GM12878 (cell line): ENCODE data around the gene KDM5D. TPM values are rescaled to one million over a fixed set of nuclear protein-coding genes. Genes with fewer than 3 reads are reported as not detected.

ENCODE experiments used
- ATAC-seq: fragments of 200-7000 bp; cut with Tn5 transposase; 3 replicates; pipeline ENCODE4 v1.9.1; 2020; ENCODE audit warnings: mild to moderate bottlenecking, moderate library complexity
- BruUV-seq: library from RNA; stranded (reverse); fragments of 400-500 nt; replicated peaks from 2 replicates; lab custom pipeline; 2021; lab: Mats Ljungman, UMichigan
- CTCF ChIA-PET: fragments of 300-600 bp; sonication (Branson Sonifier 250); formaldehyde crosslinking; extraction: SDS; loops from one replicate; lab custom pipeline; 2021; ENCODE audit warnings: inconsistent platforms; lab: Yijun Ruan, JAX
- POLR2A ChIA-PET: fragments of 350-600 bp; formaldehyde crosslinking; extraction: SDS; loops from one replicate; lab custom pipeline; 2021; ENCODE audit warnings: inconsistent platforms; lab: Charles Lee
- RAD21 ChIA-PET: fragments of 300-600 bp; sonication (Branson Sonifier 250); formaldehyde crosslinking; loops from one replicate; lab custom pipeline; 2023; ENCODE audit warnings: antibody characterized with exemption; ENCODE audit not compliant: unreplicated experiment; lab: Charles Lee
- SMC1A ChIA-PET: fragments of 300-600 bp; sonication (Branson Sonifier 250); formaldehyde crosslinking; loops from one replicate; lab custom pipeline; 2023; ENCODE audit not compliant: unreplicated experiment, uncharacterized antibody; lab: Charles Lee
- DNase-seq: peaks from one replicate; pipeline ENCODE4 v3.0.0-alpha.2; 2011; ENCODE audit warnings: low read depth, low spot score
- FAIRE-seq: peaks from 3 replicates; lab custom pipeline; 2011; peaks lifted over from hg19 to GRCh38; lab: Jason Lieb, UNC
- H2AFZ ChIP-seq: 2 replicates; pipeline ENCODE4 v1.6.0; 2011; ENCODE audit warnings: low read depth, low read length, control low read depth; ENCODE audit not compliant: control insufficient read depth
- H3K27ac ChIP-seq: 2 replicates; pipeline ENCODE4 v1.5.1; 2011; ENCODE audit warnings: control low read depth; ENCODE audit not compliant: control insufficient read depth, insufficient read depth
- H3K27me3 ChIP-seq, 2 experiments: replicated peaks in 1 of 2; 2 replicates each; pipeline versions ENCODE4 v1.6.0 to v1.6.1; 2011; ENCODE audit warnings: low read length in 1 of 2; ENCODE audit not compliant: control insufficient read depth in 2 of 2, insufficient read depth in 2 of 2
- H3K36me3 ChIP-seq, 2 experiments: 2 replicates each; pipeline ENCODE4 v1.5.1; 2011; ENCODE audit warnings: low read length in 1 of 2; ENCODE audit not compliant: control insufficient read depth in 2 of 2, insufficient read depth in 2 of 2
- H3K4me1 ChIP-seq: 2 replicates; pipeline ENCODE4 v1.6.1; 2011; ENCODE audit warnings: mild to moderate bottlenecking, low read length, moderate library complexity, mixed read lengths; ENCODE audit not compliant: control insufficient read depth, insufficient read depth
- H3K4me2 ChIP-seq: 2 replicates; pipeline ENCODE4 v1.6.0; 2011; ENCODE audit warnings: control low read depth; ENCODE audit not compliant: control insufficient read depth, insufficient read depth
- H3K4me3 ChIP-seq: fragments of 200-600 bp; sonication (generic); 2 replicates; pipeline ENCODE4 v1.5.1; 2016
- H3K79me2 ChIP-seq: 2 replicates; pipeline ENCODE4 v1.6.0; 2011; ENCODE audit warnings: low read length; ENCODE audit not compliant: control insufficient read depth, insufficient read depth
- H3K9ac ChIP-seq: 2 replicates; pipeline ENCODE4 v1.8.0; 2011; ENCODE audit warnings: low read length, control low read depth, mixed read lengths; ENCODE audit not compliant: control insufficient read depth, insufficient read depth
- H3K9me3 ChIP-seq: replicated peaks from 3 replicates; pipeline ENCODE4 v1.5.1; 2011; ENCODE audit warnings: mild to moderate bottlenecking, low read length; ENCODE audit not compliant: control insufficient read depth, insufficient read depth
- H4K20me1 ChIP-seq: 2 replicates; pipeline ENCODE4 v1.6.0; 2011; ENCODE audit not compliant: control insufficient read depth, insufficient read depth
- BRCA1 ChIP-seq: IDR thresholded peaks from 2 replicates; pipeline ENCODE4 v1.6.1; 2011; ENCODE audit warnings: low read depth, low read length, improper control_type of control experiment
- CUX1 ChIP-seq: IDR thresholded peaks from 2 replicates; pipeline ENCODE4 v1.6.1; 2012; ENCODE audit warnings: improper control_type of control experiment, low read depth, low read length; ENCODE audit not compliant: insufficient replicate concordance
- HDAC2 ChIP-seq: fragments of 200-600 bp; sonication (generic); IDR thresholded peaks from 2 replicates; pipeline ENCODE4 v1.6.1; 2017
- HSF1 ChIP-seq: fragments of 150-350 bp; IDR thresholded peaks from 2 replicates; pipeline ENCODE4 v1.6.1; 2014; ENCODE audit warnings: mild to moderate bottlenecking, low read depth, low read length
- IRF3 ChIP-seq: fragments of 450-650 bp; IDR thresholded peaks from 2 replicates; pipeline ENCODE4 v1.6.1; 2014; ENCODE audit warnings: mild to moderate bottlenecking
- MYC ChIP-seq: IDR thresholded peaks from 2 replicates; pipeline ENCODE4 v1.6.1; 2011; ENCODE audit warnings: mild to moderate bottlenecking, low read length, moderate library complexity, inconsistent platforms; ENCODE audit not compliant: insufficient read depth, insufficient replicate concordance, insufficient read length, severe bottlenecking
- NR2F1 ChIP-seq: fragments of 450-650 bp; conservative IDR thresholded peaks from 2 replicates; pipeline ENCODE4 v1.6.1; 2017; ENCODE audit warnings: mild to moderate bottlenecking
- POLR2AphosphoS5 ChIP-seq: IDR thresholded peaks from 2 replicates; pipeline ENCODE4 v1.6.1; 2011; ENCODE audit warnings: mild to moderate bottlenecking, low read length, inconsistent platforms
- RELA ChIP-seq: fragments of 450-650 bp; IDR thresholded peaks from 2 replicates; pipeline ENCODE4 v1.8.0; 2014; ENCODE audit warnings: borderline replicate concordance; ENCODE audit not compliant: partially characterized antibody
- RELB ChIP-seq: fragments of 450-650 bp; IDR thresholded peaks from 2 replicates; pipeline ENCODE4 v1.6.1; 2017; ENCODE audit warnings: low read depth, mild to moderate bottlenecking, moderate library complexity
- ZSCAN29 ChIP-seq: fragments of 450-650 bp; IDR thresholded peaks from 2 replicates; pipeline ENCODE4 v1.6.1; 2017; ENCODE audit warnings: mild to moderate bottlenecking, moderate library complexity
- ZZZ3 ChIP-seq: IDR thresholded peaks from 2 replicates; pipeline ENCODE4 v1.6.1; 2011; ENCODE audit warnings: low read depth; ENCODE audit not compliant: control insufficient read depth, insufficient read length
- WGBS: methylation state at CpG from one replicate; pipeline ENCODE4 v1.1.6; 2016; ENCODE audit warnings: low lambda C conversion rate; ENCODE audit not compliant: insufficient replicate concordance, insufficient coverage; ENCODE audit errors: missing lambda C conversion rate; 5-methylcytosine and 5-hydroxymethylcytosine counted together
- in situ Hi-C: fragments of 300-500 bp; cut with MboI; formaldehyde crosslinking; loops from 9 replicates; pipeline ENCODE4 v1.14.3; 2018; ENCODE audit warnings: mixed read lengths
- intact Hi-C: fragments of 100-400 bp; cut with micrococcal nuclease; formaldehyde crosslinking; loops from one replicate; pipeline ENCODE4 v1.14.2; 2022; ENCODE audit not compliant: unreplicated experiment
- polyA plus RNA-seq, 11 experiments: library from polyadenylated mRNA; depleted of rRNA in 4 of 11; unstranded in 6 of 11; stranded (reverse) in 5 of 11; fragments of >200 nt; fragmentation: Nextera tagmentation in 4 of 11; fragmentation: Illumina TruSeq in 1 of 11; extraction: Ambion mirVana in 4 of 11; extraction: Trizol in 1 of 11; gene quantifications; 1 replicate in 1 of 11; 2 replicates in 10 of 11; pipeline versions ENCODE4 v1.2.1 to v1.2.3, GENCODE V29; 2011 to 2016; ENCODE audit warnings: inconsistent platforms in 2 of 11, missing spikeins in 2 of 11, low read depth in 1 of 11
- total RNA-seq, 4 experiments: library from RNA; depleted of rRNA in 3 of 4; stranded (reverse); fragments of >200 nt in 3 of 4; fragmentation: Illumina TruSeq in 1 of 4; extraction: Trizol in 1 of 4; gene quantifications; 2 replicates each; pipeline versions ENCODE4 v1.2.1 to v1.2.3, GENCODE V29; 2013 to 2021

KDM5D gene
- total and polyA plus RNA-seq, 10 of the 15 experiments (the other 5 are each of a cell fraction or from before 2014, with no cell fraction given): 0.21 TPM; not detected in 9

- Histone ChIP-seq H3K4me1 (no peaks in the 10 kb centered on the region), H3K4me3 (no peak overlapping the region), H3K9ac (no peak overlapping the region), H3K27ac (no peak overlapping the region), H3K79me2 (no peaks in the 10 kb centered on the region), H4K20me1 (no peaks in the 10 kb centered on the region), H3K4me2 (no peak overlapping the region), H3K36me3 (no peaks in the 10 kb centered on the region), H3K27me3 (no peaks in the 10 kb centered on the region), H3K9me3 (no peaks in the 10 kb centered on the region), H2AFZ (no peak overlapping the region)
- ATAC-seq: no peak
- RAD21 ChIA-PET: no interaction called here
- no CpG with 5 or more reads among the region's 5 CpGs for WGBS
- SMC1A ChIA-PET: no interaction called here
- in situ Hi-C loops (no loop called here), intact Hi-C loops (no loop called here)
- CTCF ChIA-PET: no interaction called here
- POLR2A ChIA-PET: no interaction called here
- FAIRE-seq: no peak
- BruUV-seq: no TSS peak
- DNase-seq: no peak
- TF ChIP-seq POLR2AphosphoS5 (no peak), HSF1 (no peak), CUX1 (no peak), RELA (no peak), ZSCAN29 (no peak), IRF3 (no peak), ZZZ3 (no peak), MYC (no peak), RELB (no peak), NR2F1 (no peak), BRCA1 (no peak), HDAC2 (no peak)
- TF ChIP-seq, all 136 proteins: peak for 0
Measured at GRCh38 chrY:19715226-19715625, 29.3 kb downstream of the KDM5D start.
